Right renal pelvis (tissue), 4 donors: Measurements from ENCODE around the gene VWCE. TPM values are rescaled to one million over a fixed set of nuclear protein-coding genes. Genes with fewer than 3 reads are reported as not detected.
"Not testable (repeated sequence)": the region's sequence is repeated elsewhere in the genome, so short reads cannot be mapped to it uniquely, and the experiment has no call there.

Experiments used
- DNase-seq, 4 donors: peaks; one replicate each; pipeline ENCODE4 v3.0.0-alpha.2; 2013; ENCODE audit warnings: low read depth in 4 of 4, low spot score in 3 of 4, missing footprints in 1 of 4
- polyA plus RNA-seq, 4 donors: library from polyadenylated mRNA; unstranded; fragments of 120-200 nt; gene quantifications; one replicate each; pipeline ENCODE4 v1.2.1, GENCODE V29; 2013; ENCODE audit not compliant: insufficient read length in 4 of 4

VWCE gene
- polyA plus RNA-seq, 4 donors, result 1.9 to 2.6 (median 2.2) TPM

- not testable (repeated sequence) for DNase-seq
Observed at GRCh38 chr11:61222047-61222446, 73.1 kb downstream of the VWCE start, which contains the start of gene PGA4. Gene PGA4, plus strand, starts transcription at chr11:61222347. Its CDS starts 54 bp downstream, at chr11:61222401.

DNA sequence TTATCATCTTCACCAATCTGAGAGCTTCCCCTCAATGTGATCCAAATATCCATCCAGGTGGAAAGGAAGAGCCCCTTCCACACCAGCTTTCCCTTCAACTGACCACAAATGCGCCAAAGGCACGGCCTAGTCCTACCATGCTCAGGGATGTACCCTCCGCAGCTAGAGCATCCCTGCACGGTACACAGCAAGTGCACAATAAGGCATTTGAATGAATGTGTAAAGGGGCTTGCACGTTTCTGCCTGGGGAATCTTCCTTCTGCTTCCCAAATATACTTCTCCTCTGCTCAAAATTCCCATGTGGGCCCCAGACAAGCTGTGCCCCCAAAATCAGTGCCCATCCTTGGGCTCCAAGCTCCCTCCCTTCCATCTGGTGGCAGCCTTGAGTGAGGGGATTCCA, 76.1 kb downstream of the VWCE start:
- not testable (repeated sequence) for DNase-seq

DNA sequence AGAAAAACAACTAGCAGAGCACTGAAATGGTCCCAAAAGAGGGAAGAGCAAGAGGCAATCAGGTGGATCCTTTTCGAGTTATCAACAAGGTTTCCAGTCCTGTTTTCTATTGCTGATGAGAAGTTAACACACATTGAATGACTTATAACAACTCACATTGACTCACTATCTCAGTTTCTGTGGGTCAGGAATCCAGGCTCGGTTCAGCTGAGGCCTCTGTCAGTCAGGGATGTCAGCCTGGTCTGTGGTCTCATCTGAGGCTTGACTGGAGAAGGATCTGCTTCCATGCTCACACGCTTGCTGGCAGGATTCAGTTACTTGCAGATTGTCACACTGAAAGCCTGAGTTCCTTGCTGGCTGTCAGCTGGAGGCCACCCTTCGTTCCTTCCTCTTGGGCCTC, 76.8 kb downstream of the VWCE start:
- DNase-seq, result not testable (repeated sequence)

- DNase-seq, result not testable (repeated sequence)
Observed at GRCh38 chr11:61213711-61214324, 81.3 kb downstream of the VWCE start.

DNA sequence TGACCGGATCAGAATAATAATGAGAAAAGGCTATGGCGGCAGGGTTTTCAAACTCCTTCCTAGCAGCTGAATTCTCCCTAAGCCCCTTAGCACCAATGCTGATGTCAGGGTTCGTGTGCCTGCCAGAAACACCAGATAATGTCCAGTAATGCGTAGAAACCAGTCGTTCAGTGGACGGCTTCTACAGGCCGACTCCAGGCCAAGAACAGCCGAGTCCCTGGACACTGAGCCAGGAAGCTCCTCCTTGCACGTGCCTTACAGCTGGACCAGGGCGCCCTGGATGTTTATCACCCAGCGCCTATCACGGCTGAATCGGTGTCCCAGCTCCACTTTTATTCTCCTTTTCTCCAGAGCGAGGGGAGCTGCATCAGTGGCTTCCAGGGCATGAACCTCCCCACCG, 82.9 kb downstream of the VWCE start:
- not testable (repeated sequence) for DNase-seq

GRCh38 chr11:61211327-61211952, 83.7 kb downstream of the VWCE start:
- not testable (repeated sequence) for DNase-seq

- DNase-seq, result not testable (repeated sequence)
Observed at GRCh38 chr11:61210629-61211028, 84.5 kb downstream of the VWCE start.

Other genes starting within 250 kb of the VWCE start
- under 1 TPM in 2 of 4 donors, not detected in 2; 0.06 to 0.23 TPM for gene CD5, start 192.8 kb downstream of the VWCE start, polyA plus RNA-seq
- 10 to 100 TPM; 18.2 to 21.9 (median 19.3) TPM for gene VPS37C, start 133.9 kb downstream of the VWCE start, polyA plus RNA-seq
- under 1 TPM in 3 of 4 donors, not detected in 1; 0.05 to 0.51 (median 0.22) TPM for gene PGA3, start 91.8 kb downstream of the VWCE start, polyA plus RNA-seq
- gene PGA4, start 73.0 kb downstream of the VWCE start, polyA plus RNA-seq, result under 1 TPM; 0.19 to 0.87 (median 0.49) TPM
- under 1 TPM in 2 of 4 donors, not detected in 2; 0.18 to 0.35 TPM for gene PGA5, start 54.1 kb downstream of the VWCE start, polyA plus RNA-seq
- 100 to 1,000 TPM; 200 to 221 (median 213) TPM for gene DDB1, start 37.8 kb upstream of the VWCE start, polyA plus RNA-seq
- 10 to 100 TPM; 49.4 to 71.4 (median 58.3) TPM for gene TKFC, start 37.9 kb upstream of the VWCE start, polyA plus RNA-seq
- 10 to 100 TPM; 24.4 to 30.2 (median 27.9) TPM for gene CYB561A3, start 66.6 kb upstream of the VWCE start, polyA plus RNA-seq
- gene TMEM138, start 67.1 kb upstream of the VWCE start, polyA plus RNA-seq, result 10 to 100 TPM; 40.1 to 46.2 (median 43.9) TPM
- gene TMEM216, start 97.3 kb upstream of the VWCE start, polyA plus RNA-seq, result 10 to 100 TPM; 28.7 to 35.9 (median 32.1) TPM
- 100 to 1,000 TPM in 3 of 4 donors, 10 to 100 TPM in 1; 99.0 to 117 (median 109) TPM for gene CPSF7, start 134.7 kb upstream of the VWCE start, polyA plus RNA-seq
- 10 to 100 TPM; 47.8 to 58.5 (median 50.2) TPM for gene SDHAF2, start 134.8 kb upstream of the VWCE start, polyA plus RNA-seq
- 1 to 10 TPM; 1.0 to 5.3 (median 1.4) TPM for gene LRRC10B, start 213.4 kb upstream of the VWCE start, polyA plus RNA-seq